ENCODE results near the gene FAM8A1. TPM values are rescaled to one million over a fixed set of nuclear protein-coding genes. Genes with fewer than 3 reads are reported as not detected.

Gene FAM8A1
- total and polyA plus RNA-seq, 2 donors (not counting 3 experiments of a cell fraction or from before 2014, with no cell fraction given), result 4.8 to 11.3 TPM

GRCh38 chr6:17574866-17575560 lies 25.1 kb upstream of the FAM8A1 start:
- dilution Hi-C loops (cut with MboI; ENCODE audit: extremely low pct_ligation_motif_present, low sequenced_read_pairs) (no loop called here), intact Hi-C loops (cut with micrococcal nuclease) (no loop called here)
- ChIA-PET POLR2A (no interaction called here), CTCF (interaction anchor here (1.2 kb wide), 1 partner anchor 9 kb away, joined by 4 read pairs; no protein-coding TSS in a partner anchor)
- Histone ChIP-seq H3K27ac (ENCODE audit: insufficient read depth, low read depth, low read length) (no peak overlapping the region), H3K4me2 (ENCODE audit: insufficient read depth, low read length) (no peak overlapping the region), H3K27me3 (ENCODE audit: control insufficient read depth in 2 of 2, insufficient read depth in 2 of 2, low read length in 2 of 2) (peaks cover 3 to 9% of the 10 kb centered on the region in 2 experiments), H2AFZ (ENCODE audit: low read depth, low read length) (no peak overlapping the region), H4K20me1 (replicated peaks; ENCODE audit: control insufficient read depth, extremely low read depth, insufficient read depth, low read length) (no peaks in the 10 kb centered on the region), H3K4me1 (ENCODE audit: control insufficient read depth, extremely low read depth, insufficient read depth, low read length) (no peaks in the 10 kb centered on the region), H3K79me2 (ENCODE audit: control insufficient read depth, insufficient read depth, low read length) (no peaks in the 10 kb centered on the region), H3K9me1 (replicated peaks; ENCODE audit: control insufficient read depth, extremely low read depth, insufficient read depth, low read length) (no peaks in the 10 kb centered on the region), H3K9ac (replicated peaks; ENCODE audit: extremely low read depth, insufficient read depth, low read length) (no peak overlapping the region), H3K4me3 (replicated peaks in 1 of 3; ENCODE audit: insufficient read depth in 1 of 3, low read depth in 1 of 3, low read length in 3 of 3) (no peak overlapping the region), H3K36me3 (ENCODE audit: control insufficient read depth in 2 of 2, extremely low read depth in 1 of 2, insufficient read depth in 2 of 2, low read length in 2 of 2) (no peaks in the 10 kb centered on the region), H3K9me3 (replicated peaks; ENCODE audit: control insufficient read depth, insufficient read depth, low read length) (no peaks in the 10 kb centered on the region)
- DNase-seq (ENCODE audit: low read depth, low spot score), result no peak
- no TSS peak for BruUV-seq (replicated peaks)
- TF ChIP-seq EZH2 (IDR thresholded peaks at IDR 0.05; ENCODE audit: borderline replicate concordance, low read depth, low read length, severe bottlenecking) (no peak), POLR2A (IDR thresholded peaks at IDR 0.05; ENCODE audit: low read depth, low read length) (no peak), POLR2AphosphoS5 (IDR thresholded peaks at IDR 0.05; ENCODE audit: insufficient read depth, low read depth, low read length) (no peak), FOS (IDR thresholded peaks at IDR 0.05; ENCODE audit: borderline replicate concordance, insufficient read depth, low read length) (no peak), MAX (IDR thresholded peaks at IDR 0.05; ENCODE audit: insufficient read depth, insufficient read length) (no peak), MYC (IDR thresholded peaks at IDR 0.05; ENCODE audit: low read depth, low read length) (no peak)
- FAIRE-seq, result no peak

GRCh38 chr6:17577059-17577458 lies 23.0 kb upstream of the FAM8A1 start:
- no peak for FAIRE-seq

More at GRCh38 chr6:17577059-17577458, 23.0 kb upstream of the FAM8A1 start:
- no peak for TF ChIP-seq POLR2A (IDR thresholded peaks at IDR 0.05; ENCODE audit: low read depth, low read length)
- TF ChIP-seq MAX (IDR thresholded peaks at IDR 0.05; ENCODE audit: insufficient read depth, insufficient read length), result no peak
- no peak for TF ChIP-seq FOS (IDR thresholded peaks at IDR 0.05; ENCODE audit: borderline replicate concordance, insufficient read depth, low read length)
- no peak for TF ChIP-seq MYC (IDR thresholded peaks at IDR 0.05; ENCODE audit: low read depth, low read length)
- TF ChIP-seq CTCF (IDR thresholded peaks at IDR 0.05; ENCODE audit: extremely low read depth in 1 of 2, insufficient read depth in 1 of 2, low read depth in 1 of 2, low read length in 2 of 2), result no peak
- TF ChIP-seq EZH2 (IDR thresholded peaks at IDR 0.05; ENCODE audit: borderline replicate concordance, low read depth, low read length, severe bottlenecking), result no peak
- no peak for TF ChIP-seq JUN (IDR thresholded peaks at IDR 0.05; ENCODE audit: borderline replicate concordance, insufficient read depth, insufficient read length, low read depth)
- TF ChIP-seq POLR2AphosphoS5 (IDR thresholded peaks at IDR 0.05; ENCODE audit: insufficient read depth, low read depth, low read length), result no peak
- Histone ChIP-seq H3K4me3 (replicated peaks in 1 of 3; ENCODE audit: insufficient read depth in 1 of 3, low read depth in 1 of 3, low read length in 3 of 3) (no peak overlapping the region), H3K79me2 (ENCODE audit: control insufficient read depth, insufficient read depth, low read length) (no peaks in the 10 kb centered on the region), H3K4me2 (ENCODE audit: insufficient read depth, low read length) (no peak overlapping the region), H3K9ac (replicated peaks; ENCODE audit: extremely low read depth, insufficient read depth, low read length) (no peak overlapping the region), H4K20me1 (replicated peaks; ENCODE audit: control insufficient read depth, extremely low read depth, insufficient read depth, low read length) (no peaks in the 10 kb centered on the region), H3K4me1 (ENCODE audit: control insufficient read depth, extremely low read depth, insufficient read depth, low read length) (no peaks in the 10 kb centered on the region), H3K9me1 (replicated peaks; ENCODE audit: control insufficient read depth, extremely low read depth, insufficient read depth, low read length) (no peaks in the 10 kb centered on the region), H3K9me3 (replicated peaks; ENCODE audit: control insufficient read depth, insufficient read depth, low read length) (no peaks in the 10 kb centered on the region), H3K27me3 (ENCODE audit: control insufficient read depth in 2 of 2, insufficient read depth in 2 of 2, low read length in 2 of 2) (peaks cover 3 to 7% of the 10 kb centered on the region in 2 experiments), H2AFZ (ENCODE audit: low read depth, low read length) (no peak overlapping the region), H3K36me3 (ENCODE audit: control insufficient read depth in 2 of 2, extremely low read depth in 1 of 2, insufficient read depth in 2 of 2, low read length in 2 of 2) (no peaks in the 10 kb centered on the region), H3K27ac (ENCODE audit: insufficient read depth, low read depth, low read length) (no peak overlapping the region)
- no peak for DNase-seq (ENCODE audit: low read depth, low spot score)
- CTCF ChIA-PET, result no interaction called here
- dilution Hi-C loops (cut with MboI; ENCODE audit: extremely low pct_ligation_motif_present, low sequenced_read_pairs) (no loop called here), intact Hi-C loops (cut with micrococcal nuclease) (no loop called here)
- POLR2A ChIA-PET, result no interaction called here
- no TSS peak for BruUV-seq (replicated peaks)
